ENCODE results near the gene CCDC9.
"Not testable (repeated sequence)": the region's sequence is repeated elsewhere in the genome, so short reads cannot be mapped to it uniquely, and the experiment has no call there.

The CCDC9 gene

DNA sequence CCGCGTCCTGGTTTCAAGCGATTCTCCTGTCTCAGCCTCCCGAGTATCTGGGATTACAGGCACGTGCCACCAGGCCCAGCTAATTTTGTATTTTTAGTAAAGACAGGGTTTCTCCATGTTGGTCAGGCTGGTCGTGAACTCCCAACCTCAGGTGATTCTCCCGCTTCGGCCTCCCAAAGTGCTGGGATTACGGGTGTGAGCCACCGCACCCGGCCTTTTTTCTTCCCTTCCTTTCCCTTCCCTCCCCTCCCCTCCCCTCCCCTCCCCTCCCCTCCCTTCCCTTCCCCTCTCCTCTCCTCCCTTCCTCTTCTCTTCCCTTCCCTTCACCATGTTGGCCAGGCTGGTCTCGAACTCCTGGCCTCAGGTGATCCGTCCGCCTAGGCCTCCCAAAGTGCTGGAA is 44.5 kb downstream of the CCDC9 start:
- not testable (repeated sequence) for DNase-seq (ENCODE audit: low read depth)

DNA sequence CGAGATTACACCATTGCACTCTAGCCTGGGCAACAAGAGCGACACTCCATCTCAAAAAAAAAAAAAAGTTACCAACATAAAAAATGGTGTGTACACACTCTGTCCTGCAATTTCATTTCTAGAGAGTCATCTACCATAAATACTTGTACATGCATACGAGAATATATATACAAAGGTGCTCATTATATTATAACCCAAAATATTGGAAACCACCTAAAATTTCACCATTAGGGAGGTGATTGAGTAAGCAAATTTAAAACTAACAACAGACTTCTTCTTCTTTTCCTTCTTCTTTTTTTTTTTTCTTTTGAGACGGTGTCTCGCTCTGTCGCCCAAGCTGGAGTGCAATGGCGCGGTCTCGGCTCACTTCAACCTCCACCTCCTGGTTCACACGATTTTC is 45.9 kb downstream of the CCDC9 start:
- DNase-seq (ENCODE audit: low read depth), result no peak

DNA sequence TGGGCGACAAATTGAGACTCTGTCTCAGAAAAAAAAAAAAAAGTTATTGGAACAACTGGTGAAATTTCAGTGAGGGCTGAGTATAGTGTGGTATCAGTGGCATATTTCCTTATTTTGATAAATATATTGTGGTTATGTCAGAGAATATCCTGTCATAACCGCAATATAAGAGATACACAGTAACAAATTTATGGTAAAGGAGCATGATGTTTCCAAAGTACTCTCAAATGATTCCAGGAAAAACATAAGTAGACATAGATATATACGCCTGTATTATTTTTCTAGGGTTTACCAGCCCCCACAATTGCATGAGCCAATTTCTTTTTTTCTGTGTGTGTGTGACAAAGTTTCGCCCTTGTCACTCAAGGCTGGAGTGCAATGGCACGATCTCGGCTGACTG is 47.6 kb downstream of the CCDC9 start:
- DNase-seq (ENCODE audit: low read depth), result no peak

DNA sequence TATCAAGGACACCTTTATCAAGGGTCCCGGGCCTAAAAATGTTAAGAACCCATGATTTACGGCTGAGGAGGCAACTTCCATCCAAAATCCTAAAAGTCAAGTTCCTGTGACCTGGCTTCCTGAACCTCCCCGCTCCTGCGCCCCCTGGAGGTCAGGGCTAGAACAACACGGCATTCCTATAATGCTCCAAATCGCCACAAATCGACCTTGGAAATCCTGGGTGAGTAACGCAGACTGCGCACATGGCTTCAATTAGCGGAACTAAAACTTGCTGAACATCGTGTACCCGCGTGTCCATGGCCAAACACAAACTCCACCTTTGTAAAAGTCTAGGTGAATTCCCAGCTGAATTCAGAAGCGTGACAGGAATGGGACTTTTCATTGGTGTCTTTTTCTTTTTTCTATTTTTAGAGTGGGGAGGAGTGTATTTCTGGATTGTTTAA is 49.0 kb downstream of the CCDC9 start:
- peak; percentile 39 for DNase-seq (ENCODE audit: low read depth)

DNA sequence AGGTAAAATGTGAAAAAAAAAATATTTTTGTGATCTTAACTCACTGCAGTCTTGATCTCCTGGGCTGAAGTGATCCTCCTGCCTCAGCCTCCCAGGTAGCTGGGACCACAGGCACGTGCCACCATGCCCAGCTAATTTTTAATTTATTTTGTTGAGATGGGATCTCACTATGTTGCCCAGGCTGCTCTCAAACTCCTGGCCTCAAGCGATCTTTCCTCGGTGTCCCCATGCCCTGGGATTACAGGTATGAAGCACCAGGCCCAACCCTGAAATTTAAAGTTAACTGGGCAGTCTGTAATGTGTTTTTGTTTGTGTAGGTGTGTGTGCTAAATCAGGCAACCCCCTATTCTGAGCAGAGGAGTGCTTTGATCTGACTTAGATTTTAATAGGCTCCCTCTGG is 50.0 kb downstream of the CCDC9 start:
- DNase-seq (ENCODE audit: low read depth), result no peak

DNA sequence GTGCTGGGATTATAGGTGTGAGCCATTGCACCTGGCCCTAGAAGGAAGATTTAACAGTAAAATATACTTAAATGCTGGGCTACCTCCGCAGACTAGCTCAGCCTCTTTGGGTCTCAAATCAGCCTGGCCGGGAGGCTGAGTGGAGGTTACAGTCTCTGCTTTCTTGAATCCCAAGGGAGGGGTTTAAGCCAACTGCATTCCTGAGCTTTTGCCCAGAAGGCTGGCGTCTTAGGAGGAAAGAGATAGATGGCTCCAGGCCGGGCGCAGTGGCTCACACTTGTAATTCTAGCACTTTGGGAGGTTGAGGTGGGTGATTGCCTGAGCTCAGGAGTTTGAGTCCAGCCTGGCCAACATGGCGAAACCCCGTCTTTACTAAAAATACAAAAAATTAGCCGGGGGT is 52.7 kb downstream of the CCDC9 start:
- no peak for DNase-seq (ENCODE audit: low read depth)

DNA sequence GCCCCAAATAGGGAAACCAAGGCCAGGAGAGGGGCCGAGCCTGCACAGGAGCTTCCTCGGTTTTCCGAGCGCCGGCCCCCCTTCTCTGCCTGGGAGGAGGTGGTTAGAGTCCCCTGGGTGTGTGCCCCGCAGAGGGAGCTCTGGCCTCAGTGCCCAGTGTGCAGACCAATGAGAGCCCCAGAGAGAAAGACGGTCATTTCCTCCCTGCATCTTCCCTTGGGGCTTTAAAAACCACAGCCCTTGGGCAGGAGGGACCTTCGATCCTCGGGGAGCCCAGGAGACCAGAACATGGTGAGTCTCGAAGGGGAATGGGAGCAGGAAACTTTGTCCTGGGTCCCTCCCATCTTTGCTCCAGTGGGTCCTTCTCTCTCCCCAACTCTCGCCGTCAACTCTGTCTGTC is 53.3 kb downstream of the CCDC9 start, which contains the start of gene C5AR1:
Gene C5AR1 (plus strand): TSS at position 254 of the 400 bp plus-strand sequence. CDS start 35 bp downstream, at position 289.
- no peak for DNase-seq (ENCODE audit: low read depth)

DNA sequence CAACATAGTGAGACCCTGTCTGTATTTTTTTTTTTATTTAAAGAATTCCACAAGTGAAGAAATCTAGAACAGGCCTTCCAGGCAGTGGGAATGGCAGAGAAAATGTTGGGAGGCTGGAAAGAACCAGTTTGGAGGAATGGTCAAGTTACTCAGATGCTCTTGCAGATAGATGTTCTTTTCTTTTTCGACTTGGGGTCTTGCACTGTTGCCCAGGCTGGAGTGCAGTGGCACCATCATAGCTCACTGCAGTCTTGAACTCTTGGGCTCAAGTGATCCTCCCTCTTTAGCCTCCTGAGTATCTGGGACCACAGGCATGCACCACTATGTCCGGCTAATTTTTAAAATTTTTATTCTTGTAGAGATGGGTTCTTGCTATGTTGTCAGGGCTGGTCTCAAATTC is 54.0 kb downstream of the CCDC9 start:
- DNase-seq (ENCODE audit: low read depth), result no peak

DNA sequence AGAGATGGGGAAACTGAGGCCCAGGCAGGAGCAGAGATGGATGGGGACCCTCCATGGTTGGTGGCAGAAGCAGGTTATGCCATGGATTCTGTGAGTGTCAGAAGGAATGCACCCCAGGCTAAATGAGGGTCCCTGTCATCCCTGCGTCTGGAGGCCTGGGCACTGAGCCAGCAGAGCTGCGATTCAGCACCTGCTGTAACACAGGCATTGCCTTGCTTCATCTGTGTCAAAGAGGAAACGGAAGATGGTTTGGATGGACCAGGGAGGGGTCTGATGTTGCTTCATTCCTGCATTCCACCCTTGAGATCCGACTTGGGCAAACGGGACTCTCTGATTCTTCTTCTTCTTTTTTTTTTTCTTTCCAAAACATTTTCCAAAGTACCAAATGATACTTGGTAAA is 54.5 kb downstream of the CCDC9 start:
- no peak for DNase-seq (ENCODE audit: low read depth)

DNA sequence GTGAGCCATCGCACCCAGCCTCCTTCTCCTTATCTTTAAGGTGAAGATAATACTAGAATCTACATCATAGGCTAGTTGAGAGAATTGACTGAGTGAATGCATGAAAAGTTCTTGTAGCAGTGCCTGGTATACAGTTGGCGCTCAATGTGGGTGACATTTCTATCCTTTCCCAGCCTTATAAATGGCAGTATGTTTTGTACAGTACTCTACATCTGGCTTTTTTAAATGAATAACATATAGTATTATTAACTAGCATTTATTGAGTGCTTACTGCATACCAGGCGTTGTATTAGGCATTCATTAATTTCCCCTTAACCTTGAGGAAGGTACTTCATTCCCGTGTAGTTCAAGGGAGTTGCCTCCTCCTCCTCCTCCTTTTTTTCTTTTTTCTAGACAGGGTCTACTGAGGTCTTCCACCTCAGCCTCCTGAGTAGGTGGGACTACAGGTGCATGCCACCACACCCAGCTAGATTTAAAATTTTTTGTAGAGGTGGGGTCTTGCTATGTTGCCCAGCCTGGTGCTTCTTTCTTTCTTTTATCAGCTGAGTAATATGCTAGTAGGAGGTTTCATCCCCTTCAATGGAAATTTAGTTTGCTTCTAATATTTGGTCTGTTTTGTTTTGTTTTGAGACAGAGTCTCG is 56.2 kb downstream of the CCDC9 start:
- DNase-seq (ENCODE audit: low read depth), result no peak

DNA sequence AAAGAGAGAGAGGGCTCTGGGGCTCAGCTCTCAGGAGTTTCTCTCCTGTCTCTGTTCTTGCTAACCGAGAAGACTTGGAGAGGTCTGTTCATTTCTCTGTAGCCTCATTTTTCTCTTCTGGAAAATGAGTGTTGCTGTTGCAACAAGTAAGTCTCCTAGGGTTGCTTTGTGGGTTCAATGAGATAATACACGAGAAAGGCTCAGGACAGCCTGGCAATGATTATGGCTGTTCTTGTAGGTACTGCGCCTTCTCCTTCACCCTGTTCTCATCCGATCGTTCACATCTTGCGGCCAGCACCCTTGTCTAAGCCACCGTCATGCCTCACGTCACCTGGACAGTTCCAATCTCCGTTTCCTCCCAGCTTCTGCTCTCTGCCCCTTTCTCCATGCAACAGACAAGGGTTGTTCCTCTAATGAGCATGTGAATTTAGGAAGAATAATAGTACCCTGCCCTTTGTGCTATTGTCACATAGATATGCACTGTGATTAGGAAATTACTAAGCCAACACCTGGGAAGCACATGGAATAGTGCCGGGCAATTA is 57.5 kb downstream of the CCDC9 start:
- DNase-seq (ENCODE audit: low read depth), result no peak

DNA sequence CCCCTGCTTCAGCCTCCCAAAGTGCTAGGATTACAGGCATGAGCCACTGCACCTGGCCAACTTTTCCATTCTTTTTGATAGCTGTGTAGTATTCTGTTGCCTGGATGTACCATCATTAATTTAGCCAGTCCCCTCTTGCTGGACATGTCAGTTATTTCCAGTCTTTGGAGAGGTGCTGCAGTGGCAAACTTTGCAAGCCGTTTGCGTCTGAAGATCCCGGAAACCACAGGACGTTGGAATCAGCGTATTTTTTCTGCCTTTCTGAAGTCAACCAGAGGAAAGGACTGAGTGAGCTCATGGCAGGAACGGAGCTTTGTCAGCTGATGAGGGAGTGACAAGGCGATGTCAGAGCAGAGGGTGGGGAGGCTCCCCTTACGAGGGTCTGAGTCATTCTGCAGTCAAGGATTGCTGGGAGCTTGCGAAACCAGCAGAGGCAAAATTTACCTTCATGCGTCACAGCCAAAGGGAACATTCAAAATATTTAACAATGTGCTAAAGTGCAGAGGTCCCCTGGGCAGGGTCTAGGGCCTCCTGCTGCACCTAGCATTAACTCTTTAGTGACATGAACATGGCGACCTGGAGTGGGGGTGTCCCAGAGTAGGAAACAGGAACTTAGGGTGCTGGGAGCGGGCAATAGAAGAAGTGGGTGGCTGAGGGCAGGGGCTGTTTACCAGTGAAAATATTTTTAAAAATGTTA is 58.9 kb downstream of the CCDC9 start:
- peak; percentile 12 for DNase-seq (ENCODE audit: low read depth)

DNA sequence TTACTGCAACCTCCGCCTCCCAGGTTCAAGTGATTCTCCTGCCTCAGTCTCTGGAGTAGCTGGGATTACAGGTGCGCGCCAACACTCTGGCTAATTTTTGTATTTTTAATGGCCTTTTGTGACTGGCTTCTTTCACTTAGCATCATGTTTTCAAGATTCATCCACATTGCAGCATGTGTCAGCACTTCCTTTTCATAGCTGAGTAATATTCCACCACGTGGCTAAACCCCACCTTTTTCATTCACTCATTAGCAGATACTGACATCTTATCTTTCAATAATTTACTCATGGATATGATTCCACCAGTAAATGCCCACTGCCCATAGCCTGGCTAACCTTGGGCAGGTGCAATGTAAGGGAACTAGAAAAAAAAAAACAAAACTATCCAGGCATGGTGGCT is 60.2 kb downstream of the CCDC9 start:
- DNase-seq (ENCODE audit: low read depth), result no peak

DNA sequence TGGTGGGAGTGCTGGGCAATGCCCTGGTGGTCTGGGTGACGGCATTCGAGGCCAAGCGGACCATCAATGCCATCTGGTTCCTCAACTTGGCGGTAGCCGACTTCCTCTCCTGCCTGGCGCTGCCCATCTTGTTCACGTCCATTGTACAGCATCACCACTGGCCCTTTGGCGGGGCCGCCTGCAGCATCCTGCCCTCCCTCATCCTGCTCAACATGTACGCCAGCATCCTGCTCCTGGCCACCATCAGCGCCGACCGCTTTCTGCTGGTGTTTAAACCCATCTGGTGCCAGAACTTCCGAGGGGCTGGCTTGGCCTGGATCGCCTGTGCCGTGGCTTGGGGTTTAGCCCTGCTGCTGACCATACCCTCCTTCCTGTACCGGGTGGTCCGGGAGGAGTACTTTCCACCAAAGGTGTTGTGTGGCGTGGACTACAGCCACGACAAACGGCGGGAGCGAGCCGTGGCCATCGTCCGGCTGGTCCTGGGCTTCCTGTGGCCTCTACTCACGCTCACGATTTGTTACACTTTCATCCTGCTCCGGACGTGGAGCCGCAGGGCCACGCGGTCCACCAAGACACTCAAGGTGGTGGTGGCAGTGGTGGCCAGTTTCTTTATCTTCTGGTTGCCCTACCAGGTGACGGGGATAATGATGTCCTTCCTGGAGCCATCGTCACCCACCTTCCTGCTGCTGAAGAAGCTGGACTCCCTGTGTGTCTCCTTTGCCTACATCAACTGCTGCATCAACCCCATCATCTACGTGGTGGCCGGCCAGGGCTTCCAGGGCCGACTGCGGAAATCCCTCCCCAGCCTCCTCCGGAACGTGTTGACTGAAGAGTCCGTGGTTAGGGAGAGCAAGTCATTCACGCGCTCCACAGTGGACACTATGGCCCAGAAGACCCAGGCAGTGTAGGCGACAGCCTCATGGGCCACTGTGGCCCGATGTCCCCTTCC is 63.9 kb downstream of the CCDC9 start:
- no peak for DNase-seq (ENCODE audit: low read depth)
